Left ventricle myocardium inferior (tissue), 1 donor: ENCODE data around the gene ZNF786. TPM values are rescaled to one million over a fixed set of nuclear protein-coding genes. Genes with fewer than 3 reads are reported as not detected.

Experiments
- DNase-seq: peaks from one replicate; pipeline ENCODE4 v3.0.0-alpha.2; 2020
- H3K27ac ChIP-seq: fragments of 200-600 bp; replicated peaks from 2 replicates; pipeline ENCODE4 v1.8.0; 2021
- H3K27me3 ChIP-seq: fragments of 200-600 bp; 2 replicates; pipeline ENCODE4 v1.8.0; 2021; ENCODE audit warnings: low read depth
- H3K36me3 ChIP-seq: fragments of 200-600 bp; 2 replicates; pipeline ENCODE4 v1.8.0; 2021
- H3K4me1 ChIP-seq: fragments of 200-600 bp; 2 replicates; pipeline ENCODE4 v1.8.0; 2021
- H3K4me3 ChIP-seq: fragments of 200-600 bp; 2 replicates; pipeline ENCODE4 v1.8.0; 2021; ENCODE audit warnings: mild to moderate bottlenecking, moderate library complexity
- H3K9me3 ChIP-seq: fragments of 200-600 bp; replicated peaks from 2 replicates; pipeline ENCODE4 v1.8.0; 2021
- intact Hi-C: fragments of 100-400 bp; cut with micrococcal nuclease; formaldehyde crosslinking; loops from one replicate; pipeline ENCODE4 v1.11.0; 2022
- total RNA-seq: library from RNA; stranded (reverse); fragmentation: NEBNext Ultra II Directional; extraction: Animal tissue kit (Norgen Biotek cat#: 25700); gene quantifications from one replicate; pipeline ENCODE4 v1.2.1, GENCODE V29; 2021
- TF ChIP-seq, protein P1 (sequence below): fragments of 200-600 bp; IDR thresholded peaks from 2 replicates; pipeline ENCODE4 v1.8.0; 2021; ENCODE audit warnings: antibody characterized with exemption, mild to moderate bottlenecking, borderline replicate concordance
- donor health status: DM: no; HTN: yes; CAD: no; lungs with severe emphysema.

ZNF786 gene
- total RNA-seq, 1 donor from 2014 or later = 2.4 TPM

DNA sequence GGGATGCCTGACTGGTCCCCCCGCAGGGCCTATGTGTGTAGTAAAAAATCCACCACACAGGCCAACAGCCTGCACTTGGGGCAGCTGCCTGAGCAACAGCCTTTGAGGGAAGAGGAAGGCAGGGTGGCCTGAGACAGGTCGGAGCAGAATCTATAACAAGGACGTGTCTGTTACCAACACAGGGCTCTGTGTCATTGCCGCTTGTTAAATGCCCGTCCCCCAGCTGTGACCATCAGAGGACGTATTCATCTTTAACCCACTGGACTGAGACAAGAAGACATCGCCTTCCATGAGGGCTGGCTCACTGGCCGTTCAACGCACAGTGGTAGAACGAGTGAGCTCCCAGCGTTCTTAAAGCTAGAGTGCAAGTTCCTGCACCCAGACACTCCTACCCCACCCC lies 70.0 kb downstream of the ZNF786 start:
- TF ChIP-seq, protein P1, sequence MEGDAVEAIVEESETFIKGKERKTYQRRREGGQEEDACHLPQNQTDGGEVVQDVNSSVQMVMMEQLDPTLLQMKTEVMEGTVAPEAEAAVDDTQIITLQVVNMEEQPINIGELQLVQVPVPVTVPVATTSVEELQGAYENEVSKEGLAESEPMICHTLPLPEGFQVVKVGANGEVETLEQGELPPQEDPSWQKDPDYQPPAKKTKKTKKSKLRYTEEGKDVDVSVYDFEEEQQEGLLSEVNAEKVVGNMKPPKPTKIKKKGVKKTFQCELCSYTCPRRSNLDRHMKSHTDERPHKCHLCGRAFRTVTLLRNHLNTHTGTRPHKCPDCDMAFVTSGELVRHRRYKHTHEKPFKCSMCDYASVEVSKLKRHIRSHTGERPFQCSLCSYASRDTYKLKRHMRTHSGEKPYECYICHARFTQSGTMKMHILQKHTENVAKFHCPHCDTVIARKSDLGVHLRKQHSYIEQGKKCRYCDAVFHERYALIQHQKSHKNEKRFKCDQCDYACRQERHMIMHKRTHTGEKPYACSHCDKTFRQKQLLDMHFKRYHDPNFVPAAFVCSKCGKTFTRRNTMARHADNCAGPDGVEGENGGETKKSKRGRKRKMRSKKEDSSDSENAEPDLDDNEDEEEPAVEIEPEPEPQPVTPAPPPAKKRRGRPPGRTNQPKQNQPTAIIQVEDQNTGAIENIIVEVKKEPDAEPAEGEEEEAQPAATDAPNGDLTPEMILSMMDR = no peak
- Histone ChIP-seq H3K9me3 (no peaks in the 10 kb centered on the region), H3K27me3 (no peaks in the 10 kb centered on the region), H3K4me3 (no peak overlapping the region), H3K4me1 (peaks cover 6% of the 10 kb centered on the region), H3K27ac (no peak overlapping the region), H3K36me3 (peaks cover 52% of the 10 kb centered on the region)
- intact Hi-C loops = no loop called here
- DNase-seq = no peak

Other genes starting within 250 kb of the ZNF786 start
- 0.99 TPM for gene EZH2, start 206.4 kb downstream of the ZNF786 start, total RNA-seq
- gene PDIA4, start 62.2 kb downstream of the ZNF786 start, total RNA-seq = 32.3 TPM
- gene ZNF425, start 35.6 kb upstream of the ZNF786 start, total RNA-seq = 0.58 TPM
- gene ZNF398, start 56.7 kb upstream of the ZNF786 start, total RNA-seq = 7.1 TPM
- 15.0 TPM for gene ZNF282, start 104.8 kb upstream of the ZNF786 start, total RNA-seq
- gene ZNF212, start 148.9 kb upstream of the ZNF786 start, total RNA-seq = 5.4 TPM
- 4.5 TPM for gene ZNF783, start 171.5 kb upstream of the ZNF786 start, total RNA-seq